ENCODE data around the gene ZC3H18. TPM values are rescaled to one million over a fixed set of nuclear protein-coding genes. Genes with fewer than 3 reads are reported as not detected.
A peak's percentile ranks its signal among the peaks of the same experiment; 100 is the strongest.

The ZC3H18 gene
- total RNA-seq, 3 donors from 2014 or later = 12.5 to 14.9 (median 13.3) TPM

- TF ChIP-seq CTCF (IDR thresholded peaks at IDR 0.05) (no peak), POLR2A (IDR thresholded peaks at IDR 0.05) (no peak), POLR2AphosphoS5 (IDR thresholded peaks at IDR 0.05) (no peak)
- no peaks in the 10 kb centered on the region for H3K9me3 ChIP-seq
- H3K4me1 ChIP-seq = no peaks in the 10 kb centered on the region
- H3K36me3 ChIP-seq = peaks cover 9% of the 10 kb centered on the region
- H3K27me3 ChIP-seq = no peaks in the 10 kb centered on the region
- DNase-seq (ENCODE audit: low spot score in 2 of 2) = no peak
- H3K27ac ChIP-seq = no peak overlapping the region
- intact Hi-C loops (cut with DNase I; ENCODE audit: low total_unique reads) = no loop called here
- no peak overlapping the region for H3K4me3 ChIP-seq
Measured at GRCh38 chr16:88589441-88589840, 19.2 kb downstream of the ZC3H18 start.

GRCh38 chr16:88591577-88592021, 21.4 kb downstream of the ZC3H18 start:
- H3K27me3 ChIP-seq = no peaks in the 10 kb centered on the region
- TF ChIP-seq POLR2A (IDR thresholded peaks at IDR 0.05) (no peak), CTCF (IDR thresholded peaks at IDR 0.05) (no peak), POLR2AphosphoS5 (IDR thresholded peaks at IDR 0.05) (no peak)
- no peak overlapping the region for H3K4me3 ChIP-seq
- H3K9me3 ChIP-seq = no peaks in the 10 kb centered on the region
- no peaks in the 10 kb centered on the region for H3K4me1 ChIP-seq
- H3K36me3 ChIP-seq = peaks cover 9% of the 10 kb centered on the region
- H3K27ac ChIP-seq = no peak overlapping the region
- DNase-seq (ENCODE audit: low spot score in 2 of 2) = peak in 1 of 2 donors; percentile 25
- intact Hi-C loops (cut with DNase I; ENCODE audit: low total_unique reads) = no loop called here

GRCh38 chr16:88593061-88593460, 22.9 kb downstream of the ZC3H18 start:
- TF ChIP-seq POLR2AphosphoS5 (IDR thresholded peaks at IDR 0.05) (no peak), POLR2A (IDR thresholded peaks at IDR 0.05) (no peak), CTCF (IDR thresholded peaks at IDR 0.05) (no peak)
- Histone ChIP-seq H3K36me3 (peaks cover under 1% of the 10 kb centered on the region), H3K4me1 (no peaks in the 10 kb centered on the region)

GRCh38 chr16:88593489-88593888, 23.3 kb downstream of the ZC3H18 start:
- no peak overlapping the region for H3K27ac ChIP-seq
- TF ChIP-seq CTCF (IDR thresholded peaks at IDR 0.05) (no peak), POLR2AphosphoS5 (IDR thresholded peaks at IDR 0.05) (no peak), POLR2A (IDR thresholded peaks at IDR 0.05) (no peak)
- H3K4me1 ChIP-seq = no peaks in the 10 kb centered on the region
- no peaks in the 10 kb centered on the region for H3K9me3 ChIP-seq
- no peak for DNase-seq (ENCODE audit: low spot score in 2 of 2)
- intact Hi-C loops (cut with DNase I; ENCODE audit: low total_unique reads) = no loop called here
- H3K4me3 ChIP-seq = no peak overlapping the region
- no peaks in the 10 kb centered on the region for H3K36me3 ChIP-seq
- H3K27me3 ChIP-seq = no peaks in the 10 kb centered on the region

More at GRCh38 chr16:88593061-88593460, 22.9 kb downstream of the ZC3H18 start:
- Histone ChIP-seq H3K9me3 (no peaks in the 10 kb centered on the region), H3K4me3 (no peak overlapping the region), H3K27me3 (no peaks in the 10 kb centered on the region), H3K27ac (no peak overlapping the region)
- intact Hi-C loops (cut with DNase I; ENCODE audit: low total_unique reads) = no loop called here
- DNase-seq (ENCODE audit: low spot score in 2 of 2) = no peak

GRCh38 chr16:88593910-88594309, 23.7 kb downstream of the ZC3H18 start:
- intact Hi-C loops (cut with DNase I; ENCODE audit: low total_unique reads) = no loop called here
- DNase-seq (ENCODE audit: low spot score in 2 of 2) = no peak
- Histone ChIP-seq H3K36me3 (no peaks in the 10 kb centered on the region), H3K9me3 (no peaks in the 10 kb centered on the region), H3K4me3 (no peak overlapping the region), H3K27ac (no peak overlapping the region), H3K27me3 (no peaks in the 10 kb centered on the region), H3K4me1 (no peaks in the 10 kb centered on the region)
- no peak for TF ChIP-seq CTCF (IDR thresholded peaks at IDR 0.05)
- no peak for TF ChIP-seq POLR2AphosphoS5 (IDR thresholded peaks at IDR 0.05)
- TF ChIP-seq POLR2A (IDR thresholded peaks at IDR 0.05) = no peak

All from breast epithelium (tissue), 4 donors.